ENCODE data around the gene LYZL4.

DNA sequence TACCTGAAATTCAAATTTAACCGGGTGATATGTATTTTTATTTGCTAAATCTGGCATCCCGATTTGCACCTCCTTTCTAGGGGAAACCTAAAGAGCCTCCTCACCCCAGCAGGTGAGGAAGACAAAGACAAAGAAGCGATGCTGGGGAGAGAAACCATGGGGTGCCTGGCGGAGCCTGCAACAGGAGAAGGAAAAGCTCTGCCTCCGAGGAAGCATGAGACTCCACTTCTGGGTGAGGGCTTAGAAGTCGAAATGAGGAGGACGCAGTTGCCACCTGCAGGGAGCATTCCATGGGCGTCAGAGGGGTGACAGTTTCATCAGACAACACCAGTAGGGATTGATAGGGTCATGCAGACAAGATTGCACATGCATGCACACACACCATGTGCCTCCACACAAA lies 30.5 kb upstream of the LYZL4 start:
- TF ChIP-seq CTCF (IDR thresholded peaks at IDR 0.05) (no peak), POLR2AphosphoS5 (IDR thresholded peaks at IDR 0.05) (no peak), POLR2A (IDR thresholded peaks at IDR 0.05) (no peak)
